Breast epithelium (tissue), 4 donors: ENCODE results near the gene CTDSPL. TPM values are rescaled to one million over a fixed set of nuclear protein-coding genes. Genes with fewer than 3 reads are reported as not detected.
A peak's percentile ranks its signal among the peaks of the same experiment; 100 is the strongest.

ENCODE experiments used
- DNase-seq, 2 donors: peaks; one replicate each; pipeline ENCODE4 v3.0.0-alpha.2; 2019; ENCODE audit warnings: low spot score in 2 of 2
- H3K27ac ChIP-seq, 2 donors: fragments of 200-600 bp; sonication (generic) in 1 of 2; one replicate each; pipeline ENCODE4 v1.5.1; 2016 to 2019; ENCODE audit warnings: mild to moderate bottlenecking in 1 of 2
- H3K27me3 ChIP-seq, 2 donors: fragments of 200-600 bp; sonication (generic) in 1 of 2; one replicate each; pipeline versions ENCODE4 v1.5.1 to v1.6.0; 2017 to 2019; ENCODE audit warnings: control low read depth in 1 of 2, mild to moderate bottlenecking in 1 of 2
- H3K36me3 ChIP-seq: fragments of 200-600 bp; one replicate; pipeline ENCODE4 v1.5.1; 2019
- H3K4me1 ChIP-seq, 2 donors: fragments of 200-600 bp; sonication (generic); one replicate each; pipeline ENCODE4 v1.5.1; 2016 to 2019; ENCODE audit warnings: control low read depth in 1 of 2
- H3K4me3 ChIP-seq, 3 donors: fragments of 200-600 bp; sonication (generic); 1 replicate in 2 of 3; 2 replicates in 1 of 3; pipeline ENCODE4 v1.5.1; 2016 to 2019; ENCODE audit warnings: mild to moderate bottlenecking in 3 of 3, moderate library complexity in 2 of 3
- H3K9me3 ChIP-seq, 2 donors: fragments of 200-600 bp; sonication (generic) in 1 of 2; one replicate each; pipeline ENCODE4 v1.5.1; 2016 to 2019; ENCODE audit warnings: control low read depth in 1 of 2
- POLR2A ChIP-seq: fragments of 450-650 bp; IDR thresholded peaks from one replicate; pipeline ENCODE4 v1.6.1; 2016; ENCODE audit warnings: antibody characterized with exemption, mild to moderate bottlenecking, moderate library complexity
- POLR2AphosphoS5 ChIP-seq, 3 donors: sonication (generic); formaldehyde crosslinking; IDR thresholded peaks; one replicate each; pipeline ENCODE4 v1.6.1; 2017; ENCODE audit warnings: antibody characterized with exemption in 3 of 3
- intact Hi-C: fragments of 100-400 bp; cut with DNase I; formaldehyde crosslinking; loops from one replicate; pipeline ENCODE4 v1.15.1; 2023; ENCODE audit warnings: low total_unique reads
- total RNA-seq, 3 donors: library from RNA; depleted of rRNA; stranded (reverse); fragments of >200 nt; gene quantifications; one replicate each; pipeline ENCODE4 v1.1.0, GENCODE V29; 2016
- TF ChIP-seq, protein P1 (sequence below), 3 donors: fragments of 450-650 bp; IDR thresholded peaks; one replicate each; pipeline ENCODE4 v1.5.1; 2016 to 2017; ENCODE audit warnings: antibody characterized with exemption in 3 of 3, mild to moderate bottlenecking in 3 of 3, moderate library complexity in 3 of 3

Gene CTDSPL
- total RNA-seq, 3 donors from 2014 or later, result 40.0 to 80.8 (median 63.1) TPM

DNA sequence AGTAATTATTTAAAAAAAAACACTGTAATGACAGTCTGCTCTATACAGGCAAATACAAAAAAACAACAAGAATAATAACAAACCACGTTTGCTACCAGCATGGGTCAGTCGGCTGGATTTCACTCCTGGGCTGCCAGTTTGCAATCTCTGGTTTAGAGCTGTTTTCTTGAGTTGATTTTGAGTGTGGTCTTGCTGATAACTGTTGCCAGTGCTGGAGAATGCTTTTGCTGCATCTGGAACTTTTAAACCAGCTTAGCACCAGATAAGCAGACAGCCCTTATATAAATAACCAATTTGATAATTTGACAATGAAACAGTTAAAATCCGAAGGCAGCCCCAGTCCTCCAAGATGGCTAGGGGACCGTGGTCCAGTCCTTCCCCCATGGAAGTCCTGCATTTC is 14.0 kb upstream of the CTDSPL start:
- Histone ChIP-seq H3K4me1 (no peaks in the 10 kb centered on the region), H3K27ac (no peak overlapping the region), H3K9me3 (no peaks in the 10 kb centered on the region), H3K4me3 (no peak overlapping the region), H3K27me3 (no peaks in the 10 kb centered on the region), H3K36me3 (no peaks in the 10 kb centered on the region)
- no peak for TF ChIP-seq POLR2A
- TF ChIP-seq POLR2AphosphoS5 (IDR thresholded peaks at IDR 0.05), result no peak
- TF ChIP-seq, protein P1, sequence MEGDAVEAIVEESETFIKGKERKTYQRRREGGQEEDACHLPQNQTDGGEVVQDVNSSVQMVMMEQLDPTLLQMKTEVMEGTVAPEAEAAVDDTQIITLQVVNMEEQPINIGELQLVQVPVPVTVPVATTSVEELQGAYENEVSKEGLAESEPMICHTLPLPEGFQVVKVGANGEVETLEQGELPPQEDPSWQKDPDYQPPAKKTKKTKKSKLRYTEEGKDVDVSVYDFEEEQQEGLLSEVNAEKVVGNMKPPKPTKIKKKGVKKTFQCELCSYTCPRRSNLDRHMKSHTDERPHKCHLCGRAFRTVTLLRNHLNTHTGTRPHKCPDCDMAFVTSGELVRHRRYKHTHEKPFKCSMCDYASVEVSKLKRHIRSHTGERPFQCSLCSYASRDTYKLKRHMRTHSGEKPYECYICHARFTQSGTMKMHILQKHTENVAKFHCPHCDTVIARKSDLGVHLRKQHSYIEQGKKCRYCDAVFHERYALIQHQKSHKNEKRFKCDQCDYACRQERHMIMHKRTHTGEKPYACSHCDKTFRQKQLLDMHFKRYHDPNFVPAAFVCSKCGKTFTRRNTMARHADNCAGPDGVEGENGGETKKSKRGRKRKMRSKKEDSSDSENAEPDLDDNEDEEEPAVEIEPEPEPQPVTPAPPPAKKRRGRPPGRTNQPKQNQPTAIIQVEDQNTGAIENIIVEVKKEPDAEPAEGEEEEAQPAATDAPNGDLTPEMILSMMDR (IDR thresholded peaks at IDR 0.05), result no peak
- intact Hi-C loops, result no loop called here
- DNase-seq, result no peak

DNA sequence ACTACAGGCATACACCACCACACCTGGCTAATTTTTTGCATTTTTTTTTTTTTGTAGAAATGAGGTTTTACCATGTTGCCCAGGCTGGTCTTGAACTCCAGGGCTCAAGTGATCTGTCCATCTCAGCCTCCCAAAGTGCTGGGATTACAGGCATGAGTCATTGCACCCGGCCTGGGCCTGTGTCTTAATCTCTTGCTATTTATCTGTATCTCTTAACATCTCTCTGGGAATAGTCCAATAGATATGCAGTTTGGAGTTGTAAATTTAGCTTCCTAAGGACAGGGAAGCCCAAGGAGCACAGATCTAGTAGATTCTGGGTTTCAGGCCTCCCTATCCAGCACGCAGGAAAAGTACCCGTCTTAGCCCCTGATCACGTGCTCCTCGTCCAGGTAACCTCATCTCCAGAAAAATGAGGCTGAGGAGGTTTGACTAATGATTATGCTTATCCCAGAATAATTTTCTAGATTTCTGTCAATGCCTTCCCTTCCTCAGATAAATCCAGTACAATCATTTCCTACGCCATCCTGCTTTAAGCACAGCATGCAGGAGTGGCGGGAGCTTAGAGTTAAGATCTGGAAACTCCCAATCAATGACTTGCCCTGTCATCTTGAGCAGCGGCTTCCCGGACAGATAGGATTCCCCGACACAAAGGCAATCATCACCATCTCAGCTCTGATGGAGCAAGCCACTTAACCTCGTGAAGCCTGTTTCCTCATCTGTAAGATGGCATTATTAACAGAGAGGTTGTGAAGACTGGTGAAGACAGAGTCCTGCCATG is 12.3 kb upstream of the CTDSPL start:
- no peak for TF ChIP-seq POLR2AphosphoS5 (IDR thresholded peaks at IDR 0.05)
- TF ChIP-seq, protein P1 (IDR thresholded peaks at IDR 0.05), result no peak
- TF ChIP-seq POLR2A, result no peak
- no peaks in the 10 kb centered on the region for H3K36me3 ChIP-seq
- no peak overlapping the region for H3K27ac ChIP-seq
- no peak overlapping the region for H3K4me3 ChIP-seq
- H3K4me1 ChIP-seq, result peaks cover 0 to 3% of the 10 kb centered on the region in 2 donors
- no peaks in the 10 kb centered on the region for H3K9me3 ChIP-seq
- DNase-seq, result no peak
- no peaks in the 10 kb centered on the region for H3K27me3 ChIP-seq
- intact Hi-C loops, result no loop called here

DNA sequence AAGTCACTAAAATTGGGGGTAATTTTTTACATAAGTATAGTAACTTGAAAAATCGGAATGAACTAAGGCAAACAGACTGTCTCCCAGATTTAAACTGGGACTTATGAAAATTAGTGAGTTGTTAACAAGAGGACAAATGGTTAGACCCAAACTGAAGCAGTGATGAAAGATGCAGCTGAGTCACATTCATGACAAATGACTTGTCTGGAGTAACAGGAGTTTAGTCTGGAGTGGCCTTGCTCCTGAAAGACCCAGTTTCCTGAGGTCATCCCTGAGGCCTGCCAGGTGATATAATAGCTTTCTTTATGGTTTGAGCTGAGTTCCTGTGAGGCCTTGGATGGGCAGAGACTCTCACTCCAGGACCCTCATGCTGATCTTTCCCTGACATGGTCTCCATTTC is 9.6 kb upstream of the CTDSPL start:
- DNase-seq, result no peak
- Histone ChIP-seq H3K9me3 (no peaks in the 10 kb centered on the region), H3K4me1 (peaks cover 0 to 3% of the 10 kb centered on the region in 2 donors), H3K4me3 (no peak overlapping the region), H3K27ac (no peak overlapping the region), H3K27me3 (no peaks in the 10 kb centered on the region), H3K36me3 (no peaks in the 10 kb centered on the region)
- intact Hi-C loops, result loop anchor here (10.0 kb wide), 1 partner anchor 113 kb away; no protein-coding TSS in a partner anchor
- TF ChIP-seq, protein P1 (IDR thresholded peaks at IDR 0.05), result no peak
- TF ChIP-seq POLR2A, result no peak
- no peak for TF ChIP-seq POLR2AphosphoS5 (IDR thresholded peaks at IDR 0.05)

DNA sequence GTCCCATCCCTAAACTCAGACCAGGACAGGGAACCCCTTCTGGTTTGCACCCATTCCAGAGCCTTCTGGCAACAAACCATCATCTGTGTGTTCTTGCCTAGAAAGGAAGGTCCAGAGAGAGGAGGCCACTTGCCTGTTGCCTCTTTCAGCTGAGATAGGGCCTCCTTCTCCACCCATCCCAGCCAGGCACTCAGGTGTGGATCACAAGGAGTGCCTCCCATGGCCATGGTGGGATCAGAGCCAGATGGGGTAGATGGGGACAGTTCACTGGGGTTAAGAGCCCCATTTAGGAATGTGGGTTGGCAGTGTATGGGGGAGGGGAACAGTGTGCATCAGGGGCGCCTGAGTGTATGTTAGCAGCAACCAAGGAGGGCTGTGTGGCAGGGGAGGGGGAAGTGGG is 8.9 kb upstream of the CTDSPL start:
- Histone ChIP-seq H3K27ac (peak overlapping the region in 1 of 2 donors; percentile 38), H3K27me3 (no peaks in the 10 kb centered on the region), H3K4me1 (peaks cover 0 to 3% of the 10 kb centered on the region in 2 donors), H3K9me3 (no peaks in the 10 kb centered on the region), H3K4me3 (no peak overlapping the region), H3K36me3 (no peaks in the 10 kb centered on the region)
- no peak for TF ChIP-seq POLR2A
- no peak for TF ChIP-seq POLR2AphosphoS5 (IDR thresholded peaks at IDR 0.05)
- TF ChIP-seq, protein P1 (IDR thresholded peaks at IDR 0.05), result no peak
- intact Hi-C loops, result loop anchor here (10.0 kb wide), 1 partner anchor 112 kb away; no protein-coding TSS in a partner anchor
- no peak for DNase-seq

DNA sequence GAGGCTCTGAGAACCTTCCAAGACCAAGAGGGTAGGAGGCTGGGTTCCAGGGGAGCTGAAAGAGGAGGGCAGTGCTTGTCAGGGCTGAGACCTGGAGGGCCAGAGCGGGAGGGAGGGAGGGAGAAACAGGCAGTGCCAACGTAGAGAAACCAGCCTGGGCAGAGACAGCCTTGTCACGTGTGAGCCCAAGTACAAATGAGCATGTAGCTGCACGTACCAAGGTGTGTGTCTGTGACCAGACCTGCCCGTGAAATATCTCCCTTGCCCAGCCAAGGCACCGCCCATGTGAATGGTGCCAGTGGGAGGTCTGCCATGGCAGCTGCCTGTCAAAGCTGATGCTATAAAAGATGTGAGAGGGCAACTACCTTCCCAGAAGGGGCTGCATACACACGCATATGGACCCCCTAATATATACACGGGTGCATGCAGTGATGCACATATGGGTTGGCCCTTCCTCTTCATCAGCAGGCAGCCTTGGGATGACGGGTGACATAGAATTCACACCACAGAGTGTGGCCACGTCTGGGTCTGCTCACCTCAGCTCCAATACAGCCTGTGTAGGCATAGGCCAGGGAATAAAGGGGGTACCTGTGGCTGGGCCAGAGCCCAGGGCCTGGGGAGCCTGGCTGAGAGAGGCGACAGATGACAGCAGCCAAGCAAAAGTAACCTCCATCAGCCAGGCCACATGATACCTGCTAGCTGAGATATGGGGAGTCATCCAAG is 7.8 kb upstream of the CTDSPL start:
- Histone ChIP-seq H3K9me3 (no peaks in the 10 kb centered on the region), H3K27ac (peak overlapping the region; percentile 58 to 74), H3K36me3 (no peaks in the 10 kb centered on the region), H3K27me3 (no peaks in the 10 kb centered on the region), H3K4me3 (no peak overlapping the region), H3K4me1 (peaks cover 0 to 3% of the 10 kb centered on the region in 2 donors)
- DNase-seq, result peak; percentile 71 to 92
- intact Hi-C loops, result loop anchor here (10.0 kb wide), 1 partner anchor 111 kb away; no protein-coding TSS in a partner anchor
- no peak for TF ChIP-seq POLR2A
- no peak for TF ChIP-seq POLR2AphosphoS5 (IDR thresholded peaks at IDR 0.05)
- TF ChIP-seq, protein P1 (IDR thresholded peaks at IDR 0.05), result no peak
